GM21526 (cell line): Measurements from ENCODE around the gene BTNL8.
A peak's percentile ranks its signal among the peaks of the same experiment; 100 is the strongest.

Experiments used
- ATAC-seq: cut with Tn5 transposase; IDR thresholded peaks from one replicate; pipeline ENCODE4 v1.9.1; 2021; ENCODE audit warnings: moderate library complexity; ENCODE audit not compliant: unreplicated experiment, low FRiP score

Gene BTNL8, protein sequence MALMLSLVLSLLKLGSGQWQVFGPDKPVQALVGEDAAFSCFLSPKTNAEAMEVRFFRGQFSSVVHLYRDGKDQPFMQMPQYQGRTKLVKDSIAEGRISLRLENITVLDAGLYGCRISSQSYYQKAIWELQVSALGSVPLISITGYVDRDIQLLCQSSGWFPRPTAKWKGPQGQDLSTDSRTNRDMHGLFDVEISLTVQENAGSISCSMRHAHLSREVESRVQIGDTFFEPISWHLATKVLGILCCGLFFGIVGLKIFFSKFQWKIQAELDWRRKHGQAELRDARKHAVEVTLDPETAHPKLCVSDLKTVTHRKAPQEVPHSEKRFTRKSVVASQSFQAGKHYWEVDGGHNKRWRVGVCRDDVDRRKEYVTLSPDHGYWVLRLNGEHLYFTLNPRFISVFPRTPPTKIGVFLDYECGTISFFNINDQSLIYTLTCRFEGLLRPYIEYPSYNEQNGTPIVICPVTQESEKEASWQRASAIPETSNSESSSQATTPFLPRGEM

GRCh38 chr5:180898621-180899246, at the start of gene BTNL8:
Gene BTNL8, plus strand, starts transcription at chr5:180899159. Its CDS starts 152 bp downstream, at chr5:180899311.
- no peak for ATAC-seq

GRCh38 chr5:180849827-180850226, 49.1 kb upstream of the BTNL8 start:
- ATAC-seq, result no peak

- ATAC-seq, result no peak
Measured at GRCh38 chr5:180850434-180851078, 48.4 kb upstream of the BTNL8 start.

GRCh38 chr5:180852495-180852894, 46.5 kb upstream of the BTNL8 start:
- ATAC-seq, result no peak

- no peak for ATAC-seq
Measured at GRCh38 chr5:180853121-180853847, 45.7 kb upstream of the BTNL8 start.

- ATAC-seq, result no peak
Measured at GRCh38 chr5:180853848-180854176, 45.1 kb upstream of the BTNL8 start.

DNA sequence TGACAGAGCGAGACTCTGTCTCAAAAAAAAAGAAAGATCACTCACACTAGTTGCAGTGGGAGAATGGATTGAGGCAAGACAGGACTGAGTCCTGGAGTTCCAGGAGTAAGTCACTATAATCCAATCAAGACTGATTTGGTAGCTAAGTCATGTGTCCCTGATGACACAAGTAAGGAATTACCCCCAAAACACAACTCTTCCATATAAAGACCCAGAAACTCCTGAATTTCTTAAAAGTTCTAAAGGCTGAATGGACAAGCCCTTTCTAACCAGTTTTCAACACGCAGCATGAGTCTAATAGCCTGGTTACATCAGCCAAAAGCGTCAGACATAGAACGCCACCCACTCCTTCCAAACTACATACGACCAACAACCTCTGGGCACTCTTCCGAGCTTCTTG, 40.4 kb upstream of the BTNL8 start:
- no peak for ATAC-seq

DNA sequence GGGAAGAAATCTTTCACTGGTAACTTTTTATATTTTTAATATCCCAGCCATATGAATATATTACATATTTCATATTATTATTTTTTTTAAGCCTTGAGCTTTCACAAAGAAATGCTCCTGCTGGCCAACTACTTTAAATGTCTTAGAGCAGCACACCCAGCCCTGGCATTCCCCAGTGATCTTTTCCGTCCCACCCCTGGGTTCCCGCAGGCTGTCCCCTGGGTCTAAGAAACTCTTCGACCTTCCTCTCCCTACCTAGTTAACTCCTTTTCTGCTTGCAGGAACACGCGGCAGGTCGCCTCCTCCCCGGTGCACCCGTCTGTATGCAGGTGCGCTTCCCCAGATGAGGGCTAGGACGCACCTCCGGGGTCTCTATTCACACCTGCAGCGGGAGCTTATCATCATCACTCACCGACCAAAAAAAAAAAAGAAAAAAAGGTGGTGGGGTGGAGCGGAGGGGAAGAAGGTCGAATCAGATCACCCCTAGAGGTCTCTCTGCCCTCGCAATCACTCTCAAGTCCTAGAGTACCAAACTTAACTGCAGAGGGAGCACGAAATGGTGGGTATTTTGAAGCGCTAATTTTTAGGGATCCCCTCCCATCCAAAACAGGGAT, 38.6 kb upstream of the BTNL8 start:
- ATAC-seq, result peak; percentile 53

DNA sequence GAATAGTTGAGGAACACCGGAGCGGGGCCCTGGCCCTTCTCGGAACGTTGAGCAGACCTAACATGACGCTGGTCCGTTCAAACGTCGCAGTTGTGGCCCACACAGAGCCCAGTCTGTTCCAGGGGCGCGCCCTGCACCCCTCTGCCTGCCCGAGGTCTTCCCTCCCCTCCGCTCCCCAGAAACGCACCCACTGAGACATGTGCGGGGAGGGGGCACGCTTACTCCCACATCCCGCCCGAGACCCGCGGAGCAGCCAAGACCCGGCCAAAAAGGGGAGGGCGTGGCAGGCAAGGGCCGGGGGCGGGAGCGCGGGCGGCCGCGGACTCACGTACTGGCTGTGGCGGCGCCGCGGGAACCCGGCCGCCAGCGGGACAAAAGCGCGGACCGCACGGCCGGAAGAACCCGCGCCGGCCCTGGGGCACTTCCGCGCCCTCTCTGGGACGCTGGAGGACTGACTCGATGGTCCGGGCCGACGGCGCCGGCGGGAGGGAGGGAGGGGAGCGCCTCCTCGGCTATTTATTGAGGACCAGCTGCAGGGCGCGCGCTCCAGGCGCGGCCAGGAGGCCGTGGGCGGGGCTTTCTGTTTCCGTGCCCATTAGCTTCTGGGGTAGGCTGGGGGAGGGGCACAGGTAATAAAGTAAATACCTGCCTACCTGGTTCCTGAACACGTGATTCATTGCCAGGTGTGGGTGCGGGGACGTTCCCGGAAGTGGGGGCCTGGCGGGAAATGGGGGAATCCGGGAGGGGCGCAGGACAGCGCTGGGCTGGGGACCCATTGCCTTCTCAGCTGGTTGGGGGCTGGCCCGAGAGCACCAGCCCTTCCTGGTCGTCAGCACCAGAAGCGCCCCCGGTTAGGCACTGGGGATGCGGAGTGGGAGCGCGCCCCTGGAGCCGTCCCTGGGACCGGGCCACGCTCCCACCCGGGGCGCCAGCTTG, 37.8 kb upstream of the BTNL8 start, which contains the start of gene ZFP62:
Gene ZFP62, minus strand, starts transcription at position 390 of the 936 bp plus-strand sequence. Its CDS starts 57 bp downstream, at position 333.
- ATAC-seq, result peak; percentile 89

GRCh38 chr5:180862645-180863044, 36.3 kb upstream of the BTNL8 start:
- ATAC-seq, result no peak

DNA sequence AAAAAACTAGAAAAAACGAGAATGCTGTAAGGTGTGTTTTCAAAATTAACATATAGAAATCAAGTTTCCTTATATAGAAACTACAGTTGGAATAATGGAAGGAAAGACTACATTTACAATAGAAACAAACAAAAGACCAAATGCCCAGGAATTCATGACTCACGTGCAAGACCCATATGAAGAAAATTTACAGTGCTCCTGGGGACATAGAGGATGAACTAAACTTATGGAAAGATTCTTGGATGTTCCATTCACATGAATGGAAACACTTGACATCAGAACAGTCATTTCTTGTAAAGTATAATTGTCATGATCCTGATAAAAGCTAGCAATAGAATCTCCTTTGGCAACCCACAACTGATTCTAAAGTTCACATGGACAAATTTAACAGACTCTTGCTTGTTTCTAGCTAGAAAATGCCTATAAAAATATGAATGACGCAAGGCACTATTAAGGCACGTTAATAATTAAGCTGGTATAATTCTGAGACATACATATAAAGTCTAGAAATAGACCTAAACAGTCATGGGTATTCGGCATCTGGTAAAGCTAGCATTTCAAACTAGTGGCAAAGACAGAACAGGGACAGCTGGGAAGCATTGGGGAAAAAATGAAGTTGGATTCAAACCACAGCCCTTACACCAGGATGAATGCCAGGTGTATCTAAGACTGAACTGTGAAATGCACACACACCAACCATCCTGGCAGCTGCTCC, 32.8 kb upstream of the BTNL8 start:
- ATAC-seq, result no peak

- ATAC-seq, result no peak
Measured at GRCh38 chr5:180866985-180867384, 32.0 kb upstream of the BTNL8 start.

- ATAC-seq, result no peak
Measured at GRCh38 chr5:180868960-180869359, 30.0 kb upstream of the BTNL8 start.

DNA sequence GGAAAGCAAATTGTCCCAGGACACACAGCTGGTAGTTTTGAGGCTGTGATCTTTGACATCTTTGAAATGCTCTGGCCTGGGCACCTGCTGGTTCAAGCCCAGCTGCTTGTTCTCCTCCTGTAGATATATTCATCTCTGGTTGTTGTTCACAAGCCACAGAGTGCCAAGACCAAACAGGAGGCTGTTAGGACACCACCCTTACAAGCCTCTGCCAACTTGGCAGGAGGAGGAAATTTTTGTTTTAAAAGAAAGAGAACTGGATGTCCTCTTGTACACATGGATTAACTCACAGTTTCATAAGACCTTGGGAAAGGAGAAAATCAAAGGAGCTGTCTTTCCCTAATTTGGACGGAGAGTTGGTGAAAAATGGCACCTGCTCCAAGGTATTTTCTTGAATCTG, 29.4 kb upstream of the BTNL8 start:
- ATAC-seq, result no peak

DNA sequence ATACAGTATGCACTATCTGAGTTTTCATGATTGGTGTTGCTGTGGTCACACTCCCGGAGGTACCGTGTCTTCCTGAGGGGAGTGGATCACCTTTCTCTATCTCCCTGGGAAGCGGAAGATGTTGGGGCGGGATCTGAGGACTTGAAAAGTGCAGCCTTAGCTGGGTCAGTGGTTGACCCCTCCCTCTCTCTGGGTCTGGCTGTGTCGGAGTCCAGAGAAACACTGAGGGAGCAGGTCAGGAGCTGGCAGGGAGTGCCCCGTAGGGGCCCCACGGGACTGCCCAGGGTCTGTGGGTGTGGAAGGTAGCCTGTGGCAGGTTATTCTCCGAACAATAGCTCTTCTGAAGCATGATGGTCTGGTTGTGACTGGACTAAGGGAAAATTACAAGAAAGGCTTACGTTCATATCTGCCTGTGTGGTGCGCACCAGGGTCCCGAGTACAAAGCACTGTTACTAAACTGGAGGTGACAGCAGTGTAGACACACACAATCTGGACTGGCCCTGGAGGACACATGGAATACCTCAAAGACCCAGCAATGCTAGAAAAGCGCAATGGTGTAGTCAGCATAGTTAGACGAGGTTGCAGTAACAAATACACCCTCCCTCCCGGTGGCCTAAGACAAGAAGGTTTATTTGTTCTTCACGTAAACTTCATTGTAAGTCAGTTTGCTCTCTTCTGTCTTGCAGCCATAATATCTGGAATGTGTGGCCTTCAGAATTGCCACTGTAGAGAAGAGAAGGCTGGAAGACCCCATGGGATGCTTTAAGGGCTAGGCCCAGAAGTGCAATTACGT, 28.5 kb upstream of the BTNL8 start:
- no peak for ATAC-seq

- ATAC-seq, result no peak
Measured at GRCh38 chr5:180872419-180872818, 26.5 kb upstream of the BTNL8 start.

DNA sequence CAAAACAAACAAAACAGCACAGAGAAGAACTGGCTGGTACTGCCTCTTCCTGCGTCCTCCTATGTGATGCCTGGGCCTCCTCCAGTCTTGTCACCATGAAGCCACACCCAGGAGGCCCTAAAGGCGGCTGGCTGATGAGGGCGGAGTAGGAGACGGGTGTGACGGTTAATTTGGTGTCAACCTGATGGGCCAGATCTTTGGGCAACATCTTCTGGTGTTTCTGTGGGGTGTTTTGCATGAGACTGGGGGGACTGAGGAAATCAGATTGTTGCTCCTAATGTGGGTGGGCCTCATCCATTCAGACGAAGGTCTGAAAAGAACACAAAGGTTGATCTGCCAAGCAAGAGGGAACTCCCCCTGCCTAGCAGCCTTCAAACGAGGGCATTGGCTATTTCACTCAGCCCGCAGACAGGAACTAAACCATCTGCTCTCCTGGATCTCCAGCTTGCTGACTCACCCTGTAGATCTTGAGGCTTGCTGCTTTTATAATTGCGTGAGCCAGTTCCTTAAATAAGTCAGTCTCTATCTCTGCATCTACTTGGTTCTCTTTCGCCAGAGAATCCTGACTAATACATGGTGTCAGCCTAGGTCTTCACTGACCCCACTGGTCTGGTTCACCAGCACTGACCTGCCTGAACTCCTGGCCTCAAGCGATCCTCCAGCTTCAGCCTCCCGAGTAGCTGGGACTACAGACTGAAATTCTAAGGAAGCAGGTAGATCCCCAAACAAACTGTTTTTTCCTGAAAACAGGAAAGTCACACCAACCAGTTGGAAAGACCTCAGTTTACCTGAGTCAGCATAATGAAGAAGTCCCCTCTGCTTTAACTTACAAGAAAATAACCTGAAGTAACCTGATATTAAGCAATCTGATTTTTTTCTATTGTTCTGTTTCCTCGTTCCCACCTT, 25.1 kb upstream of the BTNL8 start:
- no peak for ATAC-seq
